Glomerular visceral epithelial cell (primary cell): ENCODE results near the gene PTPN1.
"Not testable (repeated sequence)": the region's sequence is repeated elsewhere in the genome, so short reads cannot be mapped to it uniquely, and the experiment has no call there.

ENCODE experiments used
- DNase-seq: peaks from one replicate; pipeline ENCODE4 v3.0.0-alpha.2; 2016; ENCODE audit errors: extremely low spot score

PTPN1 gene

GRCh38 chr20:50557549-50558134 is 47.5 kb downstream of the PTPN1 start:
- DNase-seq = no peak

GRCh38 chr20:50558483-50558925 is 48.3 kb downstream of the PTPN1 start:
- peak; percentile 96 for DNase-seq

GRCh38 chr20:50559149-50559548 is 49.0 kb downstream of the PTPN1 start:
- DNase-seq = no peak

- no peak for DNase-seq
Measured at GRCh38 chr20:50559856-50560638, 49.9 kb downstream of the PTPN1 start.

GRCh38 chr20:50560867-50561266 is 50.7 kb downstream of the PTPN1 start:
- no peak for DNase-seq

GRCh38 chr20:50561379-50562078 is 51.3 kb downstream of the PTPN1 start:
- peak; percentile 89 for DNase-seq

GRCh38 chr20:50562262-50562701 is 52.1 kb downstream of the PTPN1 start:
- DNase-seq = no peak

GRCh38 chr20:50563133-50563944 is 53.2 kb downstream of the PTPN1 start:
- no peak for DNase-seq

GRCh38 chr20:50565383-50565782 is 55.2 kb downstream of the PTPN1 start:
- DNase-seq = no peak

GRCh38 chr20:50565871-50566270 is 55.7 kb downstream of the PTPN1 start:
- no peak for DNase-seq

GRCh38 chr20:50567860-50568548 is 57.8 kb downstream of the PTPN1 start:
- no peak for DNase-seq

GRCh38 chr20:50568549-50568942 is 58.4 kb downstream of the PTPN1 start:
- no peak for DNase-seq

GRCh38 chr20:50569487-50569863 is 59.3 kb downstream of the PTPN1 start:
- DNase-seq = not testable (repeated sequence)

- DNase-seq = peak; percentile 49
Measured at GRCh38 chr20:50569864-50570836, 60.0 kb downstream of the PTPN1 start.

GRCh38 chr20:50571466-50571865 is 61.3 kb downstream of the PTPN1 start:
- DNase-seq = no peak

GRCh38 chr20:50572938-50573777 is 63.0 kb downstream of the PTPN1 start:
- DNase-seq = peak; percentile 93

GRCh38 chr20:50574108-50574507 is 63.9 kb downstream of the PTPN1 start:
- no peak for DNase-seq

GRCh38 chr20:50574586-50574985 is 64.4 kb downstream of the PTPN1 start:
- DNase-seq = no peak
